ENCODE data around the gene KRTAP3-1.

KRTAP3-1 gene

DNA sequence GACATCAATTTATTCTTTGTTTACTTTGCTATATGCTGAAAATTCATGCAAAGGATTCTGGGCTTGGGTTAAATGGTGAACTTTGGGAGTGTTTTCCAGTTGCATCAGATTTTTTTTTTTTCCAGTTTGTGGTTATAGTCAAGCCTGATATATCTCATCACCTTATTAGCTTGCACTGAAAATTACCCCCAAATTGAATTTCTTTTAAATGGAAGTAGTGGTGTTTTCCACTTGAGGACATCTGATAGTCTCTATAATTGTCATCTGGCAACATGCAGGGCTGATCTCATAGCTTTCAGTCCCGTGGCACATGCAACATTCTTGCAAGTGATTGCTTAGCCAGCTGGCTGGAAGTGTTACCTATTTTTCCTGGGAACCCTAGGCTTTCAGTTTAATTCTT is 4.7 kb upstream of the KRTAP3-1 start:
- TF ChIP-seq CTCF (IDR thresholded peaks at IDR 0.05; ENCODE audit: poor library complexity, severe bottlenecking): no peak
- Histone ChIP-seq H3K27me3 (ENCODE audit: insufficient read depth, poor library complexity, severe bottlenecking) (no peaks in the 10 kb centered on the region), H3K27ac (ENCODE audit: poor library complexity, severe bottlenecking) (no peak overlapping the region), H3K9me3 (ENCODE audit: severe bottlenecking) (no peaks in the 10 kb centered on the region), H3K4me1 (ENCODE audit: insufficient read depth, poor library complexity, severe bottlenecking) (peaks cover 11% of the 10 kb centered on the region), H3K4me3 (ENCODE audit: severe bottlenecking) (no peak overlapping the region), H3K36me3 (ENCODE audit: low read depth) (no peaks in the 10 kb centered on the region)
- no peak for DNase-seq (ENCODE audit: low spot score)
- ATAC-seq (ENCODE audit: low read depth): no peak

DNA sequence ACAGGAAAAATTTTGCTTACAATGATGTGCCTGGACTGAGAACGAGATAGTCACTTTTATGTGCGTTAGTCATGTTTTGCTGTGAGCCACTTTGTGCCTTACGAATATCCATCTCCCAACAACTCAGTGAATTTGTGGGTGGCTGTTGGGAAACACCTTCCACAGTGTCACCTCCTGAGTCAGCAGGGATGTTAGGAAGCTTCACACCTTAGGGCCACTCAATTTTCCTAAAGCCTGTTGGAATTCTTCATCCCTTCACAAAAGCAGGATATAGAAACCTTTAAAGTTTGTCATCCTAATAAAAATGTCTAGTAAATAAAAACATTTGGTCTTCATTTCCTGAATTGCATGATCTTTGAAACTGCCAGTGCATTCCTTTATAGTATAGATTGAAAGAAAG is 4.3 kb upstream of the KRTAP3-1 start:
- DNase-seq (ENCODE audit: low spot score) (no peak), ATAC-seq (ENCODE audit: low read depth) (no peak)
- Histone ChIP-seq H3K36me3 (ENCODE audit: low read depth) (no peaks in the 10 kb centered on the region), H3K27me3 (ENCODE audit: insufficient read depth, poor library complexity, severe bottlenecking) (no peaks in the 10 kb centered on the region), H3K27ac (ENCODE audit: poor library complexity, severe bottlenecking) (no peak overlapping the region), H3K4me3 (ENCODE audit: severe bottlenecking) (no peak overlapping the region), H3K9me3 (ENCODE audit: severe bottlenecking) (no peaks in the 10 kb centered on the region), H3K4me1 (ENCODE audit: insufficient read depth, poor library complexity, severe bottlenecking) (peaks cover 11% of the 10 kb centered on the region)
- no peak for TF ChIP-seq CTCF (IDR thresholded peaks at IDR 0.05; ENCODE audit: poor library complexity, severe bottlenecking)

DNA sequence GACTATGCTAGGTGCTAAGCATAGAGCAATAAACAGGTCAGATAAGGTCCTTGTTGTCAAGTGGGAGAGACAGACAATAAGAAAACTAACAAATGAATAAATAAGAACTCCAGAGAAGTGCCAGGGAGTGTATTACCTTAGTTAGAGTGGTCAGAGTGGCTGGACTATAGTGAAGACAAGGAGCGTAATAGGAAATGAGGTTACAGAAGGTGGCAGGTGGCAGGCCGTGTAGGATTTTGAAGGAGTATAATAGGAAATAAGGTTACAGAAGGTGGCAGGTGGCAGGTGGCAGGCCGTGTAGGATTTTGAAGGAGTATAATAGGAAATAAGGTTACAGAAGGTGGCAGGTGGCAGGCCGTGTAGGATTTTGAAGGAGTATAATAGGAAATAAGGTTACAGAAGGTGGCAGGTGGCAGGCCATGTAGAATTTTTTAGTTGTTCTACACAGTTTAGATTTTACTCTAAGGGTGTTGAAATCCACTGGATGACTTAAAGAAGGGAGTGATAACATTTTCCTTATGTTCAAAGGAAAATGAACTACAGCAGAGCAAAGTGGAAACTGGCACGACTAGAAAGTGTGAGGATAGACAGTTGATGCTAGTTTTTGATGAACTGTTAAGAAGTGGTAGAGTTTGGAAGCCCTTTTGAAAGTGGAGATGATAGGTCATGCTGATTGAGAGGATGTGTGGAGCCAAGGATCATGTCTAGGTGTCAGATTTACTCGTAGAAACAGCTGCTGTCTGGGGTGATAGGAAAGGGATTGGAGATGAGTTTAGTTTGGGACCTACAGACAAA is 3.6 kb upstream of the KRTAP3-1 start:
- DNase-seq (ENCODE audit: low spot score): no peak
- Histone ChIP-seq H3K9me3 (ENCODE audit: severe bottlenecking) (no peaks in the 10 kb centered on the region), H3K27me3 (ENCODE audit: insufficient read depth, poor library complexity, severe bottlenecking) (no peaks in the 10 kb centered on the region), H3K27ac (ENCODE audit: poor library complexity, severe bottlenecking) (no peak overlapping the region), H3K36me3 (ENCODE audit: low read depth) (no peaks in the 10 kb centered on the region), H3K4me1 (ENCODE audit: insufficient read depth, poor library complexity, severe bottlenecking) (peaks cover 11% of the 10 kb centered on the region), H3K4me3 (ENCODE audit: severe bottlenecking) (no peak overlapping the region)
- no peak for TF ChIP-seq CTCF (IDR thresholded peaks at IDR 0.05; ENCODE audit: poor library complexity, severe bottlenecking)
- ATAC-seq (ENCODE audit: low read depth): no peak

- peaks cover 11% of the 10 kb centered on the region for H3K4me1 ChIP-seq (ENCODE audit: insufficient read depth, poor library complexity, severe bottlenecking)
- DNase-seq (ENCODE audit: low spot score): no peak
- TF ChIP-seq CTCF (IDR thresholded peaks at IDR 0.05; ENCODE audit: poor library complexity, severe bottlenecking): no peak
- H3K27me3 ChIP-seq (ENCODE audit: insufficient read depth, poor library complexity, severe bottlenecking): no peaks in the 10 kb centered on the region
- ATAC-seq (ENCODE audit: low read depth): no peak
- no peaks in the 10 kb centered on the region for H3K9me3 ChIP-seq (ENCODE audit: severe bottlenecking)
- no peaks in the 10 kb centered on the region for H3K36me3 ChIP-seq (ENCODE audit: low read depth)
- H3K4me3 ChIP-seq (ENCODE audit: severe bottlenecking): no peak overlapping the region
- H3K27ac ChIP-seq (ENCODE audit: poor library complexity, severe bottlenecking): no peak overlapping the region
These were observed 1.5 kb upstream of the KRTAP3-1 start for GRCh38 chr17:41010441-41010840.

DNA sequence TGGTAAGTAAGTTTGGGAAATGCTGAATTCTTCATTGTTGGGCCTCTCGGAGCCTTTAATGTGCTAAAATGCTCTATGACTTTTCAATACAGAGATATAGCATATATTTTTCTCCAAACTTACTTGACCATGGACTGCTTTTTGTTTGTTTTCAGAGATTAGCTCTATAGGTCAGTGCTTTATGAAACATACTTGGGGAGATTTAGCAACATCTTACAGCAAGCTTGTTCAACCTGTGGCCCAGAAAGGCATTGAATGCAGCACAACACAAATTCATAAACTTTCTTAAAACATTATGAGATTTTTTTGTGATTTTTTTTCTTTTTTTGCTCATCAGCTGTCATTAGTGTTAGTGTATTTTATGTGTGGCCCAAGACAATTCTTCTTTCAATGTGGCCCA is 1.0 kb upstream of the KRTAP3-1 start:
- no peak for TF ChIP-seq CTCF (IDR thresholded peaks at IDR 0.05; ENCODE audit: poor library complexity, severe bottlenecking)
- Histone ChIP-seq H3K27me3 (ENCODE audit: insufficient read depth, poor library complexity, severe bottlenecking) (no peaks in the 10 kb centered on the region), H3K4me1 (ENCODE audit: insufficient read depth, poor library complexity, severe bottlenecking) (peaks cover 11% of the 10 kb centered on the region), H3K27ac (ENCODE audit: poor library complexity, severe bottlenecking) (no peak overlapping the region), H3K9me3 (ENCODE audit: severe bottlenecking) (no peaks in the 10 kb centered on the region), H3K4me3 (ENCODE audit: severe bottlenecking) (no peak overlapping the region), H3K36me3 (ENCODE audit: low read depth) (no peaks in the 10 kb centered on the region)
- ATAC-seq (ENCODE audit: low read depth) (no peak), DNase-seq (ENCODE audit: low spot score) (no peak)

Measured in RWPE2 (cell line).